Tibial nerve (tissue), 4 donors: ENCODE data around the gene SEMA5A. TPM values are rescaled to one million over a fixed set of nuclear protein-coding genes. Genes with fewer than 3 reads are reported as not detected.
"Not testable (repeated sequence)": the region's sequence is repeated elsewhere in the genome, so short reads cannot be mapped to it uniquely, and the experiment has no call there.

Experiments used
- DNase-seq, 2 donors: peaks; one replicate each; pipeline ENCODE4 v3.0.0-alpha.2; 2019; ENCODE audit warnings: low spot score in 2 of 2
- H3K27ac ChIP-seq, 4 donors: fragments of 200-600 bp; sonication (generic) in 3 of 4; one replicate each; pipeline ENCODE4 v1.5.1; 2017 to 2019; ENCODE audit warnings: mild to moderate bottlenecking in 1 of 4
- H3K27me3 ChIP-seq, 2 donors: fragments of 200-600 bp; sonication (generic) in 1 of 2; one replicate each; pipeline versions ENCODE4 v1.5.1 to v1.6.0; 2017 to 2019
- H3K36me3 ChIP-seq, 3 donors: fragments of 200-600 bp; sonication (generic); one replicate each; pipeline ENCODE4 v1.5.1; 2018 to 2019
- H3K4me1 ChIP-seq, 4 donors: fragments of 200-600 bp; sonication (generic) in 3 of 4; one replicate each; pipeline ENCODE4 v1.5.1; 2017 to 2019
- H3K4me3 ChIP-seq, 4 donors: fragments of 200-600 bp; sonication (generic) in 3 of 4; one replicate each; pipeline ENCODE4 v1.5.1; 2017 to 2019; ENCODE audit warnings: mild to moderate bottlenecking in 1 of 4, moderate library complexity in 1 of 4
- H3K9me3 ChIP-seq, 4 donors: fragments of 200-600 bp; sonication (generic) in 3 of 4; one replicate each; pipeline ENCODE4 v1.5.1; 2017 to 2019
- EP300 ChIP-seq, 2 donors: sonication (generic); formaldehyde crosslinking; IDR thresholded peaks; one replicate each; pipeline ENCODE4 v1.6.1; 2017; ENCODE audit warnings: antibody characterized with exemption in 2 of 2, mild to moderate bottlenecking in 1 of 2
- POLR2A ChIP-seq, 2 donors: fragments of 450-650 bp; IDR thresholded peaks; one replicate each; pipeline ENCODE4 v1.6.1; 2017; ENCODE audit warnings: antibody characterized with exemption in 2 of 2, mild to moderate bottlenecking in 2 of 2, moderate library complexity in 2 of 2
- WGBS, 2 donors: methylation state at CpG; one replicate each; pipeline ENCODE4 v1.1.5; 2018; 5-methylcytosine and 5-hydroxymethylcytosine counted together
- total RNA-seq, 4 donors: library from RNA; depleted of rRNA; stranded (reverse); fragments of >200 nt; gene quantifications; one replicate each; pipeline ENCODE4 v1.1.0, GENCODE V29; 2016
- TF ChIP-seq, protein P1 (sequence below), 5 experiments: fragments of 200-600 bp in 3 of 5; fragments of 450-650 bp in 2 of 5; sonication (generic) in 3 of 5; IDR thresholded peaks; one replicate each; pipeline ENCODE4 v1.5.1; 2016 to 2019; ENCODE audit warnings: antibody characterized with exemption in 5 of 5, mild to moderate bottlenecking in 3 of 5, moderate library complexity in 2 of 5

SEMA5A gene
- total RNA-seq, 4 donors from 2014 or later, result 36.3 to 58.4 (median 52.6) TPM

DNA sequence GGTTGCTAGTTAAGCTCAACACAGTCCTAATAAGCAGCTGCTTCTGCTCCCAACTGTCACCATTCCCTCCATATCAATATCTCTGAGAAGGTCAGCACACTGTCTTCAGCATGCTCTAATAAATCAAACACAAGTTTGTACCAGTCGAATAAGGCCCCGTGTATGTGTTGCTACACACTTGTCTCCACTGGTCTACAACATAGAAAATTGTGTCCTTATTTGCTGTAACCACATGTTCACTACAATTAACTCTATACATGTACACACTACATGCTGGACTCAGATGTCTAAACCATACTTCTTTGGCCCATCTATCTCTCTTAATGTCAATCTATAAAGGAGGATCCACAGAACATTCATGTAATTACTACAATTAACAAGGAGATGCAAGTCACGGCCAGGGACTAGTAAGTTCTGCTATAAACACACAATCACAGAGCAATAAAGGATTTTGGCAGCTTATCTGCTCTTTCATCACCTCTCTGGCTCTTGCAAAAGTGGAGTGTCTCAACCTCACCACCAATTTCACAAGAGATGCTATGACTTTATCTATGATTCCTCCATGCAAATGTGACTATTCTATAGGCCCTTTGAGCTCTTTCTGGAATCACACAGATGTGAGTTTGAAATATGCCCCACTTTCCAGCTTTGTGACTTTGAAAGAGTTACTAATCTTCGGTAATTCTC is 143.9 kb downstream of the SEMA5A start:
- H3K4me3 ChIP-seq, result no peak overlapping the region
- TF ChIP-seq POLR2A (IDR thresholded peaks at IDR 0.05), result no peak
- TF ChIP-seq EP300 (IDR thresholded peaks at IDR 0.05), result peak in 1 of 2 donors; percentile 7
- TF ChIP-seq, protein P1, sequence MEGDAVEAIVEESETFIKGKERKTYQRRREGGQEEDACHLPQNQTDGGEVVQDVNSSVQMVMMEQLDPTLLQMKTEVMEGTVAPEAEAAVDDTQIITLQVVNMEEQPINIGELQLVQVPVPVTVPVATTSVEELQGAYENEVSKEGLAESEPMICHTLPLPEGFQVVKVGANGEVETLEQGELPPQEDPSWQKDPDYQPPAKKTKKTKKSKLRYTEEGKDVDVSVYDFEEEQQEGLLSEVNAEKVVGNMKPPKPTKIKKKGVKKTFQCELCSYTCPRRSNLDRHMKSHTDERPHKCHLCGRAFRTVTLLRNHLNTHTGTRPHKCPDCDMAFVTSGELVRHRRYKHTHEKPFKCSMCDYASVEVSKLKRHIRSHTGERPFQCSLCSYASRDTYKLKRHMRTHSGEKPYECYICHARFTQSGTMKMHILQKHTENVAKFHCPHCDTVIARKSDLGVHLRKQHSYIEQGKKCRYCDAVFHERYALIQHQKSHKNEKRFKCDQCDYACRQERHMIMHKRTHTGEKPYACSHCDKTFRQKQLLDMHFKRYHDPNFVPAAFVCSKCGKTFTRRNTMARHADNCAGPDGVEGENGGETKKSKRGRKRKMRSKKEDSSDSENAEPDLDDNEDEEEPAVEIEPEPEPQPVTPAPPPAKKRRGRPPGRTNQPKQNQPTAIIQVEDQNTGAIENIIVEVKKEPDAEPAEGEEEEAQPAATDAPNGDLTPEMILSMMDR (IDR thresholded peaks at IDR 0.05), result no peak
- H3K9me3 ChIP-seq, result no peaks in the 10 kb centered on the region
- H3K27ac ChIP-seq, result no peak overlapping the region
- H3K36me3 ChIP-seq, result no peaks in the 10 kb centered on the region
- DNase-seq, result no peak
- H3K4me1 ChIP-seq, result no peaks in the 10 kb centered on the region
- no peaks in the 10 kb centered on the region for H3K27me3 ChIP-seq
- 83 to 89% methylated on average over 4 of the region's 4 CpGs for WGBS, 2 donors

DNA sequence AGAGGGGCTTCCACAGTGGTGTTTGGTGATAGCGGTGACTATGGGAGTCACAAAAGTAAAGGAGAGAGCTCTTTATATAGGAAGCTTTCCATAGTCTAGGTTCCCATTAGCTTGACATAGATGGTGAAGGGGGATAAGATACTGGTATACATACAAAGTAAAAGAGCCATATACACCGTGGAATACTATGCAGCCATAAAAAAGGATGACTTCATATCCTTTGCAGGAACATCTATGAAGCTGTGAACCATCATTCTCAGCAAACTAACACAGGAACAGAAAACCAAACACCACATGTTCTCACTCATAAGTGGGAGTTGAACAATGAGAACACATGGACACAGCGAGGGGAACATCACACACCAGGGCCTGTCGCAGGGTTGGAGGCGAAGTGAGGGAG is 146.1 kb downstream of the SEMA5A start:
- H3K4me1 ChIP-seq, H3K27me3 ChIP-seq, H3K27ac ChIP-seq, DNase-seq, H3K36me3 ChIP-seq, H3K4me3 ChIP-seq, H3K9me3 ChIP-seq: not testable (repeated sequence)
- WGBS, 2 donors, result 86 to 95% methylated on average over 5 of the region's 5 CpGs

DNA sequence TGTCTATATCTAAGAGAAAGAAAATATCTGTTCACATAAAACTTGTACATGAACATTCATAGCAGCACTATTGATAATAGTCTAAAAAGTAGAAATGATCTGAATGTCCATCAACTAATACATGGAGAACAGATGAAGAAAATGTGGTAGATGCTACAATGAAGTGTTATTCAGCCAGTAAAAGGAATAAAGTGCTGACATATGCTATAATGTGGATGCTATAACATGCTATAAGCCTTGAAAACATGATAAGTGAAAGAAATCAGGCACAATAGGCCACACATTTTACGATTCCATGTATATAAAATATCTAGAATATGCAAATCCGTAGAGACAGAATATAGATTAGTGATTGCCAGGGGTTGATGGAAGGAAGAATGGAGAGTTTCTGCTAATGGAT is 146.8 kb downstream of the SEMA5A start:
- WGBS, 2 donors, result 87 to 94% methylated on average over 2 of the region's 2 CpGs
- no peaks in the 10 kb centered on the region for H3K4me1 ChIP-seq
- H3K27ac ChIP-seq, result no peak overlapping the region
- TF ChIP-seq, protein P1 (IDR thresholded peaks at IDR 0.05), result no peak
- no peak for TF ChIP-seq EP300 (IDR thresholded peaks at IDR 0.05)
- no peak for TF ChIP-seq POLR2A (IDR thresholded peaks at IDR 0.05)
- no peak for DNase-seq
- H3K4me3 ChIP-seq, result no peak overlapping the region
- no peaks in the 10 kb centered on the region for H3K27me3 ChIP-seq
- H3K9me3 ChIP-seq, result no peaks in the 10 kb centered on the region
- H3K36me3 ChIP-seq, result no peaks in the 10 kb centered on the region

DNA sequence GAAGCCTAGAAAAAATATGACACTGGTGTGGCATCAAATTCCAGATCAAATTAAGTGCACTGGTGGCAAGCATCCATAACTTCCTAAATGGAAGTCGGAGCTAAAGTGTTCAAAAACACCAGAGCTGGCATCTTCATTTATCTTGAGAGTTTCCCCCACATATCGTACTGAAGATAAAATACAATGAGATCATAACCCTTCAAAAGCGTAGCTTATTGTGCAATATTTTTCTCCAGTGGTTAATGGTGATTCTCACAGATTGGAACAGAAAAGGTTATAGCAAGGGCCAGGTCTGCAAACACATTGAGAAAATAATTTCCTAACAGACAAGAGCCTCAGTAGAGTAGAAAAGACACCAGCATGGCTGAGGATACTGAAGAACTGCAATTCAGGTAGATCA is 147.6 kb downstream of the SEMA5A start:
- DNase-seq, result no peak
- 73 to 83% methylated on average over 3 of the region's 3 CpGs for WGBS, 2 donors
- no peaks in the 10 kb centered on the region for H3K36me3 ChIP-seq
- H3K27me3 ChIP-seq, result no peaks in the 10 kb centered on the region
- H3K27ac ChIP-seq, result no peak overlapping the region
- H3K4me1 ChIP-seq, result no peaks in the 10 kb centered on the region
- no peaks in the 10 kb centered on the region for H3K9me3 ChIP-seq
- no peak overlapping the region for H3K4me3 ChIP-seq
- no peak for TF ChIP-seq EP300 (IDR thresholded peaks at IDR 0.05)
- no peak for TF ChIP-seq POLR2A (IDR thresholded peaks at IDR 0.05)
- TF ChIP-seq, protein P1 (IDR thresholded peaks at IDR 0.05), result no peak

DNA sequence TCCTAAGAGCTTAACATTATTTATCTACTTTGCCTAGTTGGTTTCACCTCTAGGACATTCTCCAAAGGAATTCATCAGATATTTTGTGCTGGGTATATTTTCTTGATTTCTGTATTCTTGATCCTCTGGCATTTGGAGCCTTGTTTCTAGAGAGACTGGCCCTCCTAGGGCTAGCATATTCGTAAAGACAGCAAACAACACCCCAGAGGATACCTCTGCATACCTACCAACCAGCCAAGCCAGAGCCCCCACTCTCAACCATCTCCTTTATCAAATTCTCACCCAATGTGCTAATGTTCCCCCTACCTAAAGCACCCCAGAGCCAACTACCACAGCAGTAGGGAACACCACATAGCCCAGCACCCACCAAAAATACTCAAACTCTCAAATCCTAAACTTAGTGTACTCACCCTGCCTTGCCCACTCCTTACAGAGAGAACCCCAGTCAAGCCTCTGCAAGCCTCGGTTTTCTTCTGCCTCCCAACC is 149.5 kb downstream of the SEMA5A start:
- H3K4me1 ChIP-seq, result no peaks in the 10 kb centered on the region
- no peak overlapping the region for H3K27ac ChIP-seq
- no peak overlapping the region for H3K4me3 ChIP-seq
- WGBS, 2 donors, result 76 to 85% methylated on average over 2 of the region's 2 CpGs
- no peaks in the 10 kb centered on the region for H3K27me3 ChIP-seq
- H3K9me3 ChIP-seq, result no peaks in the 10 kb centered on the region
- no peak for DNase-seq
- TF ChIP-seq, protein P1 (IDR thresholded peaks at IDR 0.05), result no peak
- no peak for TF ChIP-seq POLR2A (IDR thresholded peaks at IDR 0.05)
- TF ChIP-seq EP300 (IDR thresholded peaks at IDR 0.05), result no peak
- no peaks in the 10 kb centered on the region for H3K36me3 ChIP-seq
